Sigmoid colon (tissue), 4 donors: ENCODE results near the gene LRIT1.

Experiments used
- EP300 ChIP-seq, 4 donors: sonication (generic); formaldehyde crosslinking; IDR thresholded peaks; one replicate each; pipeline ENCODE4 v1.6.1; 2017; ENCODE audit warnings: antibody characterized with exemption in 4 of 4
- TF ChIP-seq, protein P1 (sequence below), 4 experiments: fragments of 450-650 bp in 3 of 4; fragments of 200-600 bp in 1 of 4; IDR thresholded peaks; one replicate each; pipeline ENCODE4 v1.5.1; 2016 to 2019; ENCODE audit warnings: antibody characterized with exemption in 4 of 4, mild to moderate bottlenecking in 3 of 4, moderate library complexity in 2 of 4

DNA sequence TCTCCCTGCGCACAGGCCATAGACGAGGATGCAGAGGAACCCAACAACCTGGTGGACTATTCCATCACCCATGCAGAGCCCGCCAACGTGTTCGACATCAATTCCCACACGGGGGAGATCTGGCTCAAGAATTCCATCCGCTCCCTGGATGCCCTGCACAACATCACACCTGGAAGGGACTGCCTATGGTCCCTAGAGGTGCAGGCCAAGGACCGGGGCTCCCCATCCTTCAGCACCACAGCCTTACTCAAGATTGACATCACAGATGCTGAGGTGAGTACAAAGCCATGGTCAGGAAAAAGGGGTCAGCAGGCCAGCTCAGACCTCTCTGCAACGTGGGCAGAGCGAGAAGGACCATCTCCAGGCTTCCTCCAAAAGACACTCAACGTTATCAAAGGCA is 28.3 kb downstream of the LRIT1 start:
- TF ChIP-seq, protein P1, sequence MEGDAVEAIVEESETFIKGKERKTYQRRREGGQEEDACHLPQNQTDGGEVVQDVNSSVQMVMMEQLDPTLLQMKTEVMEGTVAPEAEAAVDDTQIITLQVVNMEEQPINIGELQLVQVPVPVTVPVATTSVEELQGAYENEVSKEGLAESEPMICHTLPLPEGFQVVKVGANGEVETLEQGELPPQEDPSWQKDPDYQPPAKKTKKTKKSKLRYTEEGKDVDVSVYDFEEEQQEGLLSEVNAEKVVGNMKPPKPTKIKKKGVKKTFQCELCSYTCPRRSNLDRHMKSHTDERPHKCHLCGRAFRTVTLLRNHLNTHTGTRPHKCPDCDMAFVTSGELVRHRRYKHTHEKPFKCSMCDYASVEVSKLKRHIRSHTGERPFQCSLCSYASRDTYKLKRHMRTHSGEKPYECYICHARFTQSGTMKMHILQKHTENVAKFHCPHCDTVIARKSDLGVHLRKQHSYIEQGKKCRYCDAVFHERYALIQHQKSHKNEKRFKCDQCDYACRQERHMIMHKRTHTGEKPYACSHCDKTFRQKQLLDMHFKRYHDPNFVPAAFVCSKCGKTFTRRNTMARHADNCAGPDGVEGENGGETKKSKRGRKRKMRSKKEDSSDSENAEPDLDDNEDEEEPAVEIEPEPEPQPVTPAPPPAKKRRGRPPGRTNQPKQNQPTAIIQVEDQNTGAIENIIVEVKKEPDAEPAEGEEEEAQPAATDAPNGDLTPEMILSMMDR (IDR thresholded peaks at IDR 0.05), result no peak
- no peak for TF ChIP-seq EP300 (IDR thresholded peaks at IDR 0.05)
